GM21737 (cell line): Measurements from ENCODE around the gene DUSP12.
A peak's percentile ranks its signal among the peaks of the same experiment; 100 is the strongest.

Source experiments
- ATAC-seq: cut with Tn5 transposase; IDR thresholded peaks from one replicate; pipeline ENCODE4 v1.9.1; 2021; ENCODE audit warnings: mild to moderate bottlenecking, moderate library complexity; ENCODE audit not compliant: unreplicated experiment

DUSP12 gene

GRCh38 chr1:161727256-161727924, 22.2 kb upstream of the DUSP12 start:
- peak; percentile 2 for ATAC-seq

- ATAC-seq, result no peak
Observed at GRCh38 chr1:161728376-161729226, 21.0 kb upstream of the DUSP12 start.

GRCh38 chr1:161730050-161730564, 19.5 kb upstream of the DUSP12 start:
- ATAC-seq, result no peak

DNA sequence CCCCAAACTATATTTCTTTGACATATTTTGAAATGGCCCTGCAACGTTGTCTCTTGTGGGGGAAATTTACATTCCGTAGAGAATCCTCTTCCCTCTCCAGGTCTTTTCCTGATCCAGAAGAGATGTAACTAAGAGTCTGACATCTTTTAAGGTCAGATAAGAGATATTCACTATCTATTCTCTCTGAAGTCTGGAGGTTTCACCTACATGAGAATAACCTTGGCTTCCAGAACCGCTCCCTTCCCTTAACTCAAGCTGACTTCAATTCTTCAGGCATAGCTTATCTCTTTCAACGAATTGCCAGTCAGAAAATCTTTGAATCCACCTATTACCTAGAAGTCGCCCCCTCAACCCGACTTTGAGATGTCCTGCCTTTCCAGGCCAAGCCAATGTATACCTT, 18.3 kb upstream of the DUSP12 start:
- no peak for ATAC-seq

GRCh38 chr1:161731981-161732718, 17.4 kb upstream of the DUSP12 start:
- ATAC-seq, result no peak

DNA sequence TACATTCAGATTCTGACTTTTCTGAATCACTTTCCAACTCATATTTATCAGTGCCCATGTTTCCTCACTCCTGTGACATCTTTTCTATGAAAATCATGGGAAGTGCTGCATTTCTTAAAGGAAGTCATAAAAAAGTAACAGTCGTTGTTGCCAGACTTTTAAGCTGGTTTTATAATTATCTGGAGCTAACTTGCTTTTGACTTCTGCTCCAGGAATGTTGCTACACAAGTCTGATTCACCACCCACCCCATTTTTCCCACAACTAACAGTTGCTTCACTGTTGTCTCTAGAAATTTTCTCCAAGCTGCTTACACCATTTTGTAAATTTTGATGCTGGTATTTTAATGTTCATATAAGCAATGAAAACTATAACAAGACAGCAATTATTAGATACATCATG, 16.1 kb upstream of the DUSP12 start:
- no peak for ATAC-seq

DNA sequence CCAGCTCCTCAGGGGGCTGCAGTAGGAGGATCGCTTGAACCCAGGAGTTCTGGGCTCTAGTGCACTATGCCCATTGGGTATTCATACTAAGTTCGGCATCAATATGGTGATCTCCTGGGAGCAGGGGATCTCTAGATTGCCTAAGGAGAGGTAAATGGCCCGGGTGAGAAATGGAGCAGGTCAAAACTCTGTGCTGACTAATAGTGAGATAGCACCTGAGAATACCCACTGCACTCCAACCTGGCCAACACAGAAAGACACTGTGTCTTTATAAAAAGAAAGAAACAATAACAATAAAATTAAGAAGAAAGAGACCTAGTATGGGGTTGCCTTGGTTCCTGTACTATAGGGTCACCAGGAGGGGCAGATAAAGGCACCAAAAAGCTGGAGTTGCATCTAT, 13.7 kb upstream of the DUSP12 start:
- no peak for ATAC-seq

GRCh38 chr1:161736335-161736969, 13.1 kb upstream of the DUSP12 start:
- ATAC-seq, result no peak

GRCh38 chr1:161737625-161738024, 12.0 kb upstream of the DUSP12 start:
- no peak for ATAC-seq

DNA sequence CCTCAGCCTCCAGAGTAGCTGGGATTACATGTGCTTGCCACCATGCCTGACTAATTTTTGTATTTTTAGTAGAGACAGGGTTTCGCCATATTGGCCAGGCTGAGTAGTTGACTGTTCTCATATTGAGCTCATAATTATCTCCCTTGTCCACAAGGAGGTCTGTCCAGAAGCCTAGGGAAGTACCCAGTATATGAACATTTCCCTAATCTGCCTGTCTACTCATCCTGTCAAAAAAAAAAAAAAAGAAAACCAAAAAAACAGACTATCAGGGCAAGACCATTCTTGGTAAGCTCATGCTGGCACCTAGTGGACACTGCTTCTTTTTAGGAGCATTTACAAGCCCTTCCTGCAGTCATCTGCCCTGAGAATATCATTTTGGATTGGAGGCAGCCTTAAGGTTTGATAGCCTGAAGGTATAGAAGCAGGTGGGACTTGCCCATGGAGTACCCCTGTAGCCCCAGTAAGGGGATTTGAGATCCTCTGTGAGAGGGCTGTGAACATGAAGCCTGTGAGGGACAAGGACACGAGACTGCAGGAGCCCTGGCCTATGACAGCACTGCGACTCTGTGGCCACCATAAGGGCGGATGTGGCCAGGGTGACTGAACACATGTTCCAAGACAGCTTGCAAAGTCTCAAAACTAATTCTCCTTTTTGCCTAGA, 10.8 kb upstream of the DUSP12 start:
- peak; percentile 66 for ATAC-seq

GRCh38 chr1:161739865-161740566, 9.6 kb upstream of the DUSP12 start:
- ATAC-seq, result no peak

DNA sequence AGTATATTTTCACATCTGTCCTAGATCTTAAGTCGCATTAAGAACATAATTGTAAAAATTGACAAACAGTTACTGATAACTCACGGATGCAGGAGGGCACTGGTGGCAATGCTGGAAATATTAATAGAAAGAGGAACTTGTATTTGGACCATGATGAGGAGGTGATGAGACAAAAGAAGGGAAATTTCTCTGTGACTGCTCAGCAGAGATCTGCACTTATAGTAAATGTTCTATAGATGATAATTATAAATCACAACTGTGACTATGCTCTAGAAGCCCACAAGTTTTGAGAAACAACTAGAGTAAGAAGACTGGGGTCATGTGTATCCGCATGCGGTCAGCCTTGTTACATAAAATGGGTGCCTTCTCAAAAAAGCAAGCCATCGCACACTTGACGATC, 8.7 kb upstream of the DUSP12 start:
- no peak for ATAC-seq

- no peak for ATAC-seq
Observed at GRCh38 chr1:161743231-161743630, 6.4 kb upstream of the DUSP12 start.

DNA sequence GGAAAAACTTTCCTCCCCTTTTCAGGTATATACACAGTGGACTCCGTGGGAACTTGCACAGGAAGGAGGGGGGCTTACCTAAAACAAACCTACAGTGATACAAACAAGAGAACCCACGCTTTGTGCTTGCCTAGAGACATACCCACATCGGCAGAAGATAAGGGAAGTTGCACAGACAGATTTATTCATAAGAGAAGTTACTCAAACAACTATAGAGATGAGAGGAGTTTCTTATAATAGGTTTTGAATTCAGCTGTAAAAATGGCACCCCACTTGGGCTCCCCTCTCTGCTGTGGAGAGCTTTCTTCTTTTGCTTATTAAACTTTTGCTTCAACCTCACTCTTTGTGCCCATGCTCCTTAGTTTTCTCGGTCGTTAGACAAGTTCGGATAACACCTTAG, 1.8 kb upstream of the DUSP12 start:
- no peak for ATAC-seq

DNA sequence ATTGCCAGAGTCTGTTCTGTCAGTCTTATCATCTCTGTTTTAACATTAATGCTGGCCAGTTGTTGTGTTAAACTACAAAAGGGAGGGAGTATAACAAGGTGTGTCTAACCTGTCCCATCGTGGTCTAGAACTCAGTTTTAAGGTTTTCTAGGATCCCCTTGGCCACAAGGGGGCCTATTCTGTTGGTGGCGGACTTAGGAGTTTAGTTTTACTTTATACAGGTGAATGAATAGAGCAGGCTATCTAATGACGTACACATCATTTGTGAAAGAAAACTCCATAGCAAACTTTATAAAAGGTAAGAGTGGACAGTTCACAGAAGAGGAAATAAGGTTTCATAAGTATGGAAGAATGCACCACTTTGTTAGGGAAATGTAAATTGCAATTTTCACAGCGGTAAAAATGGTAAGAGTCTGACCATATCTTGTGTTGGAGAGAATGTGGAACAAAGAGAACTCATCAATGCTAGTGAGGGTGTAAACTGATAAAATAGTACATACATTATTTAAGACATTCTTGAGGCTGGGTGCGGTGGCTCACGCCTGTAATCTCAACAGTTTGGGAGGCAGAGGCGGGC, 14.0 kb downstream of the DUSP12 start:
- ATAC-seq, result no peak

- ATAC-seq, result peak; percentile 60
Observed at GRCh38 chr1:161766102-161766981, 16.8 kb downstream of the DUSP12 start, which contains the start of gene ATF6. ATF6 (plus strand) TSS chr1:161766320; CDS start chr1:161766361, 41 bp downstream.

- ATAC-seq, result no peak
Observed at GRCh38 chr1:161768461-161768860, 18.9 kb downstream of the DUSP12 start.

- ATAC-seq, result no peak
Observed at GRCh38 chr1:161768986-161769672, 19.5 kb downstream of the DUSP12 start.
